Endothelial cell of umbilical vein (primary cell): Measurements from ENCODE around the gene ZC3H15. TPM values are rescaled to one million over a fixed set of nuclear protein-coding genes. Genes with fewer than 3 reads are reported as not detected.

ENCODE experiments used
- BruUV-seq: library from RNA; stranded (reverse); fragments of 400-500 nt; replicated peaks from 2 replicates; lab custom pipeline; 2021; lab: Mats Ljungman, UMichigan
- CTCF ChIA-PET: fragments of 300-600, 350-600 bp; sonication (Branson Sonifier 250); formaldehyde crosslinking; loops from one replicate; lab custom pipeline; 2021; ENCODE audit warnings: antibody characterized with exemption, inconsistent platforms; lab: Charles Lee
- POLR2A ChIA-PET: fragments of 300-600, 350-600 bp; sonication (Branson Sonifier 250); formaldehyde crosslinking; loops from one replicate; lab custom pipeline; 2021; ENCODE audit warnings: antibody characterized with exemption, inconsistent platforms; lab: Charles Lee
- DNase-seq: peaks from one replicate; pipeline ENCODE4 v3.0.0-alpha.2; 2011; ENCODE audit warnings: low read depth, low spot score
- FAIRE-seq: peaks from 2 replicates; lab custom pipeline; 2011; peaks lifted over from hg19 to GRCh38; lab: Jason Lieb, UNC
- H2AFZ ChIP-seq: 2 replicates; pipeline ENCODE4 v1.6.0; 2012; ENCODE audit warnings: low read depth, low read length, control low read depth, inconsistent platforms
- H3K27ac ChIP-seq: 2 replicates; pipeline ENCODE4 v1.5.1; 2011; ENCODE audit warnings: low read depth, mild to moderate bottlenecking, control low read depth, low read length, moderate library complexity; ENCODE audit not compliant: insufficient read depth
- H3K27me3 ChIP-seq, 2 experiments: 2 replicates each; pipeline versions ENCODE4 v1.6.0 to v1.6.1; 2011; ENCODE audit warnings: low read length in 2 of 2, mixed read lengths in 1 of 2; ENCODE audit not compliant: control insufficient read depth in 2 of 2, insufficient read depth in 2 of 2
- H3K36me3 ChIP-seq, 2 experiments: 2 replicates in 1 of 2; 3 replicates in 1 of 2; pipeline ENCODE4 v1.5.1; 2011; ENCODE audit warnings: low read length in 2 of 2, mild to moderate bottlenecking in 1 of 2, moderate library complexity in 1 of 2; ENCODE audit not compliant: control insufficient read depth in 2 of 2, insufficient read depth in 2 of 2; ENCODE audit errors: extremely low read depth in 1 of 2
- H3K4me1 ChIP-seq: 3 replicates; pipeline ENCODE4 v1.5.1; 2011; ENCODE audit warnings: mild to moderate bottlenecking, low read length; ENCODE audit not compliant: control insufficient read depth, insufficient read depth; ENCODE audit errors: extremely low read depth
- H3K4me2 ChIP-seq: 2 replicates; pipeline ENCODE4 v1.6.1; 2011; ENCODE audit warnings: low read length, control low read depth, mixed read lengths; ENCODE audit not compliant: insufficient read depth
- H3K4me3 ChIP-seq, 3 experiments: fragments of 200-600 bp in 1 of 3; sonication (generic), shearing (Covaris generic) in 1 of 3; replicated peaks in 1 of 3; 2 replicates each; pipeline ENCODE4 v1.5.1; 2011 to 2016; ENCODE audit warnings: control low read depth in 3 of 3, low read length in 3 of 3, mild to moderate bottlenecking in 2 of 3, inconsistent platforms in 1 of 3, low read depth in 1 of 3, moderate library complexity in 1 of 3; ENCODE audit not compliant: insufficient read depth in 1 of 3
- H3K79me2 ChIP-seq: 2 replicates; pipeline ENCODE4 v1.6.0; 2012; ENCODE audit warnings: low read length, inconsistent platforms; ENCODE audit not compliant: control insufficient read depth, insufficient read depth
- H3K9ac ChIP-seq: replicated peaks from 2 replicates; pipeline ENCODE3; 2011; ENCODE audit warnings: low read length, control low read depth; ENCODE audit not compliant: insufficient read depth; ENCODE audit errors: extremely low read depth
- H3K9me1 ChIP-seq: replicated peaks from 3 replicates; pipeline ENCODE4 v1.6.0; 2011; ENCODE audit warnings: mild to moderate bottlenecking, low read length; ENCODE audit not compliant: control insufficient read depth, insufficient read depth; ENCODE audit errors: extremely low read depth
- H3K9me3 ChIP-seq: replicated peaks from 2 replicates; pipeline ENCODE4 v1.5.1; 2012; ENCODE audit warnings: low read length, inconsistent platforms; ENCODE audit not compliant: control insufficient read depth, insufficient read depth
- H4K20me1 ChIP-seq: replicated peaks from 2 replicates; pipeline ENCODE3; 2011; ENCODE audit warnings: mild to moderate bottlenecking, low read length; ENCODE audit not compliant: control insufficient read depth, insufficient read depth; ENCODE audit errors: extremely low read depth
- EZH2 ChIP-seq: IDR thresholded peaks from 2 replicates; pipeline ENCODE4 v1.6.1; 2012; ENCODE audit warnings: borderline replicate concordance, low read depth, mild to moderate bottlenecking, moderate library complexity, low read length, inconsistent platforms; ENCODE audit not compliant: severe bottlenecking
- FOS ChIP-seq: IDR thresholded peaks from 2 replicates; pipeline ENCODE4 v1.6.1; 2011; ENCODE audit warnings: mild to moderate bottlenecking, low read length, moderate library complexity, borderline replicate concordance; ENCODE audit not compliant: insufficient read depth
- GATA2 ChIP-seq: IDR thresholded peaks from 2 replicates; pipeline ENCODE4 v1.7.0; 2011; ENCODE audit warnings: low read depth, mild to moderate bottlenecking, moderate library complexity, mixed read lengths, low read length; ENCODE audit not compliant: insufficient read length, insufficient read depth
- MYC ChIP-seq: IDR thresholded peaks from one replicate; pipeline ENCODE4 v1.6.1; 2011; ENCODE audit warnings: mild to moderate bottlenecking, low read depth, low read length
- POLR2A ChIP-seq: IDR thresholded peaks from 2 replicates; pipeline ENCODE4 v1.6.1; 2012; ENCODE audit warnings: low read depth, mild to moderate bottlenecking, control low read depth, low read length
- POLR2AphosphoS5 ChIP-seq: IDR thresholded peaks from 2 replicates; pipeline ENCODE4 v1.6.1; 2012; ENCODE audit warnings: low read depth, mild to moderate bottlenecking, control low read depth, low read length, moderate library complexity; ENCODE audit not compliant: insufficient read depth
- dilution Hi-C: fragments of 300-500 bp; cut with MboI; formaldehyde crosslinking; loops from one replicate; pipeline ENCODE4 v1.15.0; 2019; ENCODE audit warnings: low sequenced_read_pairs; ENCODE audit not compliant: extremely low pct_ligation_motif_present
- intact Hi-C: fragments of 100-400 bp; cut with micrococcal nuclease; formaldehyde crosslinking; loops from one replicate; pipeline ENCODE4 v1.10.0; 2022
- polyA plus RNA-seq, 4 experiments: library from polyadenylated mRNA; depleted of rRNA in 3 of 4; stranded (reverse) in 3 of 4; unstranded in 1 of 4; fragments of >200 nt; gene quantifications; 2 replicates each; pipeline versions ENCODE4 v1.2.1 to v1.2.3, GENCODE V29; 2011 to 2012; ENCODE audit warnings: missing spikeins in 1 of 4
- total RNA-seq: library from RNA; stranded (reverse); gene quantifications from 2 replicates; pipeline ENCODE4 v1.2.3, GENCODE V29; 2021
- TF ChIP-seq, protein P1 (sequence below): IDR thresholded peaks from 2 replicates; pipeline ENCODE4 v1.6.1; 2011; ENCODE audit not compliant: insufficient read depth, insufficient read length
- TF ChIP-seq, protein P2 (sequence below), 2 donors: IDR thresholded peaks; 1 replicate in 1 of 2; 2 replicates in 1 of 2; pipeline ENCODE4 v1.5.1; 2011; ENCODE audit warnings: low read length in 2 of 2, mild to moderate bottlenecking in 2 of 2, moderate library complexity in 2 of 2, control low read depth in 1 of 2, inconsistent platforms in 1 of 2, low read depth in 1 of 2; ENCODE audit not compliant: insufficient read depth in 1 of 2; ENCODE audit errors: extremely low read depth in 1 of 2

The ZC3H15 gene
- total and polyA plus RNA-seq, 2 donors (not counting 3 experiments of a cell fraction or from before 2014, with no cell fraction given) = 24.1 to 65.1 TPM

DNA sequence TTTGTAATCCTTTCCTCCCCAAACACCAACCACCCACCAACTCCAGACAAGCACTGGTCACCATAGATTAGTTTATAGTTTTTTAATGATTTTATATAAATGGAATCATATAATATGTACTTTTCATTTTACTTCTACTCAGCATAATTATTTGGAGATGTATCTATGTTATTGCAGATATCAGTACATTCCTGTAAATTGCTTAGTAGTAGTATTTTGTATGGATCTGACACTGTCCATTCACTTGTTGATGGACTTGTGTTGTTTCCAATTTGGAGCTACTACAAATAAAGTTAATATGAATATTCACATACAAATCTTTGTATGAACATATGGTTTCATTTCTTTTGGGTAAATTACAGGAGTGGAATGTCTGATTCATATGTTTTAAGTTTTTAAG lies 31.0 kb downstream of the ZC3H15 start:
- intact Hi-C loops (no loop called here), dilution Hi-C loops (no loop called here)
- Histone ChIP-seq H3K4me2 (no peak overlapping the region), H3K4me3 (no peak overlapping the region), H3K79me2 (peaks cover 1% of the 10 kb centered on the region), H3K27me3 (no peaks in the 10 kb centered on the region), H3K9ac (no peak overlapping the region), H2AFZ (no peak overlapping the region), H3K9me3 (no peaks in the 10 kb centered on the region), H3K9me1 (no peaks in the 10 kb centered on the region), H3K36me3 (peaks cover 0 to 8% of the 10 kb centered on the region in 2 experiments), H3K27ac (no peak overlapping the region), H3K4me1 (no peaks in the 10 kb centered on the region), H4K20me1 (no peaks in the 10 kb centered on the region)
- POLR2A ChIA-PET = no interaction called here
- no peak for DNase-seq
- no peak for TF ChIP-seq FOS
- TF ChIP-seq, protein P1, sequence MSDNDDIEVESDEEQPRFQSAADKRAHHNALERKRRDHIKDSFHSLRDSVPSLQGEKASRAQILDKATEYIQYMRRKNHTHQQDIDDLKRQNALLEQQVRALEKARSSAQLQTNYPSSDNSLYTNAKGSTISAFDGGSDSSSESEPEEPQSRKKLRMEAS = no peak
- no peak for TF ChIP-seq POLR2AphosphoS5
- no peak for TF ChIP-seq POLR2A
- CTCF ChIA-PET = interaction anchor here (0.9 to 2.7 kb wide), 6 partner anchors 13 to 125 kb away, joined by 3 to 10 read pairs (median 4); no protein-coding TSS in a partner anchor
- BruUV-seq = no TSS peak
- no peak for FAIRE-seq

DNA sequence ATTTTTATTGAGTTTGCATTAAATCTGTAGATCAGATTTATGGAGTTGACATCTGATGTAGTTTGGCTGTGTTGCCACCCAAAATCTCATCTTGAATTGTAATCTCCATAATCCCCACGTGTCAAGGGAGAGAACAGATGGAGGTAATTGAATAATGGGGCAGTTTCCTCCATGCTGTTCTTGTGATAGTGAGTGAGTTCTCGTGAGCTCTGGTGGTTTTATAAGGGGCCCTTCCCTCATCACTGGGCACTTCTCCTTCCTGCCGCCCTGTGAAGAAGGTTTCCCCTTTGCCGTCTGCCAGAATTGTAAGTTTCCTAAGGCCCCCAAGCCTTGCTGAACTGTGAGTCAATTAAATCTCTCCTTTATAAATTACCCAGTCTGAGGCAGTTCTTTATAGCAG lies 32.2 kb downstream of the ZC3H15 start:
- Histone ChIP-seq H3K36me3 (peaks cover 0 to 8% of the 10 kb centered on the region in 2 experiments), H2AFZ (no peak overlapping the region), H3K4me3 (no peak overlapping the region), H3K9me1 (no peaks in the 10 kb centered on the region), H3K4me1 (no peaks in the 10 kb centered on the region), H3K9ac (no peak overlapping the region), H3K27ac (no peak overlapping the region), H3K79me2 (no peaks in the 10 kb centered on the region), H3K27me3 (no peaks in the 10 kb centered on the region), H3K4me2 (no peak overlapping the region), H4K20me1 (no peaks in the 10 kb centered on the region), H3K9me3 (no peaks in the 10 kb centered on the region)
- TF ChIP-seq, protein P2, sequence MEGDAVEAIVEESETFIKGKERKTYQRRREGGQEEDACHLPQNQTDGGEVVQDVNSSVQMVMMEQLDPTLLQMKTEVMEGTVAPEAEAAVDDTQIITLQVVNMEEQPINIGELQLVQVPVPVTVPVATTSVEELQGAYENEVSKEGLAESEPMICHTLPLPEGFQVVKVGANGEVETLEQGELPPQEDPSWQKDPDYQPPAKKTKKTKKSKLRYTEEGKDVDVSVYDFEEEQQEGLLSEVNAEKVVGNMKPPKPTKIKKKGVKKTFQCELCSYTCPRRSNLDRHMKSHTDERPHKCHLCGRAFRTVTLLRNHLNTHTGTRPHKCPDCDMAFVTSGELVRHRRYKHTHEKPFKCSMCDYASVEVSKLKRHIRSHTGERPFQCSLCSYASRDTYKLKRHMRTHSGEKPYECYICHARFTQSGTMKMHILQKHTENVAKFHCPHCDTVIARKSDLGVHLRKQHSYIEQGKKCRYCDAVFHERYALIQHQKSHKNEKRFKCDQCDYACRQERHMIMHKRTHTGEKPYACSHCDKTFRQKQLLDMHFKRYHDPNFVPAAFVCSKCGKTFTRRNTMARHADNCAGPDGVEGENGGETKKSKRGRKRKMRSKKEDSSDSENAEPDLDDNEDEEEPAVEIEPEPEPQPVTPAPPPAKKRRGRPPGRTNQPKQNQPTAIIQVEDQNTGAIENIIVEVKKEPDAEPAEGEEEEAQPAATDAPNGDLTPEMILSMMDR (IDR thresholded peaks at IDR 0.05; ENCODE audit: extremely low read depth in 1 of 2, insufficient read depth in 1 of 2, low read depth in 1 of 2, low read length in 2 of 2) = no peak
- TF ChIP-seq MYC = no peak
- no peak for TF ChIP-seq GATA2
- TF ChIP-seq EZH2 = no peak
- no peak for TF ChIP-seq POLR2A
- TF ChIP-seq FOS = no peak
- TF ChIP-seq, protein P1 = no peak
- DNase-seq (no peak), FAIRE-seq (no peak)
- dilution Hi-C loops (no loop called here), intact Hi-C loops (no loop called here)
- ChIA-PET CTCF (interaction anchor here (1.2 to 2.7 kb wide), 5 partner anchors 12 to 124 kb away, joined by 3 to 11 read pairs (median 5); no protein-coding TSS in a partner anchor), POLR2A (no interaction called here)
- BruUV-seq = no TSS peak
